22Rv1 (cell line): ENCODE measurements around the gene DESI1.

Experiments
- CTCF ChIP-seq: fragments of 450-650 bp; IDR thresholded peaks from 2 replicates; pipeline ENCODE4 v1.5.1; 2017; ENCODE audit warnings: mild to moderate bottlenecking
- ZFX ChIP-seq: fragments of 450-650 bp; IDR thresholded peaks from 2 replicates; pipeline ENCODE4 v1.6.1; 2017; ENCODE audit warnings: antibody characterized with exemption, borderline replicate concordance

- TF ChIP-seq CTCF, result no peak
- no peak for TF ChIP-seq ZFX
Observed at GRCh38 chr22:41642331-41643110, 21.7 kb upstream of the DESI1 start.
